ENCODE results near the gene STRN.

STRN gene

GRCh38 chr2:36973320-36973719, 7.0 kb upstream of the STRN start:
- TF ChIP-seq CTCF (IDR thresholded peaks at IDR 0.05; ENCODE audit: borderline replicate concordance, control extremely low read depth, extremely low read depth, insufficient read depth, missing control alignments), result no peak
- in situ Hi-C loops (cut with MboI; ENCODE audit: low sequenced_read_pairs, unreplicated experiment), result no loop called here
- DNase-seq (ENCODE audit: low spot score), result no peak

DNA sequence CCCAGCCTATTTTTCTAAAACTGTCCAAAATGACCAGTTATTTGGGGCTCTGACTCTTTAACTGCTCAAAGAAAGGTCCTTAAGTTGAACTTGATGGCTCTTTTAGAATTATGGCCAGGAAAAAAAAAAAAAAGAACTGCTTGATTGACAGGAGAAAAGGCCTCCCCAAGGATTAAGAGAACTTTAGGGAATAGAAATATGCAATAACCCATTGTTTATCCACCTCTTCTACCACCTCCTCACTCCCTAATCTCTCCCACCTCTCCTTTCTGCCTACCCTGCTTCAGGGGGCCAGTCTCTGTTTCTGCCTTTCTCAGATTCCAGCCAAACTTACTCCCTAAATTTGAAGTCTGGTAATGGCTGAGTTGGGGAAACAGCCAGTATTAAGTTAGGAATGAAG, 5.7 kb upstream of the STRN start:
- in situ Hi-C loops (cut with MboI; ENCODE audit: low sequenced_read_pairs, unreplicated experiment), result no loop called here
- no peak for TF ChIP-seq CTCF (IDR thresholded peaks at IDR 0.05; ENCODE audit: borderline replicate concordance, control extremely low read depth, extremely low read depth, insufficient read depth, missing control alignments)
- DNase-seq (ENCODE audit: low spot score), result no peak

GRCh38 chr2:36967236-36967876, 1.0 kb upstream of the STRN start:
- in situ Hi-C loops (cut with MboI; ENCODE audit: low sequenced_read_pairs, unreplicated experiment), result no loop called here
- no peak for DNase-seq (ENCODE audit: low spot score)
- no peak for TF ChIP-seq CTCF (IDR thresholded peaks at IDR 0.05; ENCODE audit: borderline replicate concordance, control extremely low read depth, extremely low read depth, insufficient read depth, missing control alignments)

- no peak for TF ChIP-seq CTCF (IDR thresholded peaks at IDR 0.05; ENCODE audit: borderline replicate concordance, control extremely low read depth, extremely low read depth, insufficient read depth, missing control alignments)
- in situ Hi-C loops (cut with MboI; ENCODE audit: low sequenced_read_pairs, unreplicated experiment), result no loop called here
- DNase-seq (ENCODE audit: low spot score), result peak; percentile 70
Measured at GRCh38 chr2:36965751-36966369, 476 bp downstream of the STRN start.

DNA sequence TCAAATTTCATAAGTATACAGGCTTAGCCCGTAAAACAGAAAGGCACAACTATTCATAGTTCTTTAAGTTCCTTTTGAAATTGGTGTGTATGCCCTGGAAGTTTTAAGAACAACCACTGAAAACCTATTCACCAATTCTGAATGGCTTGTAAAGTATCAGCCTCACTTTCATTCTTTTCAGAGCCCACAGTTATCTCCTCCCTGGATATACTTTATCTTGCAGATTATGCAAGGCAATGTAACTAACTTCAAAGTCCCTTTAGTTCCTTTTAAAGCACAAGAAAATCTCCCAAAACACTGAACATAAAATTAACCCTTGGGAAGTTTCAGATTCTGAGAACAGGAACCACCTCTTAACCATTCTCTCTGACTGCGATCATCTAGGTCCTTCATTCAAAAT, 1.1 kb downstream of the STRN start:
- no peak for DNase-seq (ENCODE audit: low spot score)
- TF ChIP-seq CTCF (IDR thresholded peaks at IDR 0.05; ENCODE audit: borderline replicate concordance, control extremely low read depth, extremely low read depth, insufficient read depth, missing control alignments), result no peak
- in situ Hi-C loops (cut with MboI; ENCODE audit: low sequenced_read_pairs, unreplicated experiment), result no loop called here

- in situ Hi-C loops (cut with MboI; ENCODE audit: low sequenced_read_pairs, unreplicated experiment), result no loop called here
- no peak for DNase-seq (ENCODE audit: low spot score)
- no peak for TF ChIP-seq CTCF (IDR thresholded peaks at IDR 0.05; ENCODE audit: borderline replicate concordance, control extremely low read depth, extremely low read depth, insufficient read depth, missing control alignments)
Measured at GRCh38 chr2:36964496-36965058, 1.8 kb downstream of the STRN start.
